Heart left ventricle (tissue), 16 donors: ENCODE data around the gene FOXO1. TPM values are rescaled to one million over a fixed set of nuclear protein-coding genes. Genes with fewer than 3 reads are reported as not detected.

Experiments used
- ATAC-seq, 4 donors: fragments of 200-7000 bp; cut with Tn5 transposase; one replicate each; pipeline ENCODE4 v1.9.1; 2020 to 2022; ENCODE audit warnings: moderate library complexity in 4 of 4, mild to moderate bottlenecking in 3 of 4, moderate number of reproducible peaks in 1 of 4
- DNase-seq, 5 donors: peaks; one replicate each; pipeline ENCODE4 v3.0.0-alpha.2; 2020
- H3K27ac ChIP-seq, 12 donors: fragments of 200-600 bp; sonication (generic) in 4 of 12; one replicate each; pipeline versions ENCODE4 v1.5.0 to v1.8.0; 2016 to 2022; ENCODE audit warnings: mild to moderate bottlenecking in 2 of 12
- H3K27me3 ChIP-seq, 9 donors: fragments of 200-600 bp; sonication (generic) in 2 of 9; one replicate each; pipeline versions ENCODE4 v1.5.1 to v1.8.0; 2016 to 2022; ENCODE audit warnings: mild to moderate bottlenecking in 3 of 9
- H3K36me3 ChIP-seq, 9 donors: fragments of 200-600 bp; sonication (generic) in 2 of 9; one replicate each; pipeline versions ENCODE4 v1.5.0 to v1.8.0; 2018 to 2022; ENCODE audit warnings: mild to moderate bottlenecking in 2 of 9
- H3K4me1 ChIP-seq, 12 donors: fragments of 200-600 bp; sonication (generic) in 4 of 12; one replicate each; pipeline versions ENCODE4 v1.5.0 to v1.8.0; 2016 to 2022; ENCODE audit warnings: mild to moderate bottlenecking in 3 of 12
- H3K4me3 ChIP-seq, 12 donors: fragments of 200-600 bp; sonication (generic) in 4 of 12; one replicate each; pipeline versions ENCODE4 v1.5.0 to v1.8.0; 2017 to 2022; ENCODE audit warnings: mild to moderate bottlenecking in 9 of 12, moderate library complexity in 4 of 12
- H3K9me3 ChIP-seq, 12 donors: fragments of 200-600 bp; sonication (generic) in 4 of 12; one replicate each; pipeline versions ENCODE4 v1.5.0 to v1.8.0; 2016 to 2022; ENCODE audit warnings: mild to moderate bottlenecking in 1 of 12
- POLR2A ChIP-seq, 2 donors: fragments of 450-650 bp; IDR thresholded peaks; one replicate each; pipeline ENCODE4 v1.6.1; 2017; ENCODE audit warnings: antibody characterized with exemption in 2 of 2, mild to moderate bottlenecking in 2 of 2, moderate library complexity in 2 of 2
- WGBS, 4 donors: extraction: QIAGEN DNeasy Blood & Tissue Kit in 2 of 4; methylation state at CpG; one replicate each; pipeline versions ENCODE4 v1.1.5 to v1.1.7; 2013 to 2018; 5-methylcytosine and 5-hydroxymethylcytosine counted together
- intact Hi-C, 10 donors: fragments of 100-400 bp; cut with DNase I; formaldehyde crosslinking; loops; one replicate each; pipeline versions ENCODE4 v1.11.1 to v1.14.2; 2022
- polyA plus RNA-seq, 2 donors: library from polyadenylated mRNA; stranded (reverse); fragments of 200-250 nt; gene quantifications; one replicate each; pipeline ENCODE4 v1.2.3, GENCODE V29; 2013
- total RNA-seq, 9 donors: library from RNA; depleted of rRNA in 2 of 9; stranded (reverse); fragments of >200 nt in 2 of 9; fragmentation: NEBNext Ultra II Directional in 3 of 9; extraction: Animal tissue kit (Norgen Biotek cat#: 25700) in 3 of 9; gene quantifications; one replicate each; pipeline versions ENCODE4 v1.1.0 to v1.2.4, GENCODE V29; 2016 to 2023
- TF ChIP-seq, protein P1 (sequence below), 12 donors: fragments of 200-600 bp; sonication (generic) in 4 of 12; IDR thresholded peaks; one replicate each; pipeline versions ENCODE4 v1.5.0 to v1.8.0; 2018 to 2022; ENCODE audit warnings: antibody characterized with exemption in 12 of 12, mild to moderate bottlenecking in 5 of 12
- donor health status: ischemic (EF 13 %, LVEDD 7.1; RV severe dilation, severe dysfunction).
- donor health status: healthy with polysubstance abuse.
- donor health status: DM: no; HTN: yes; CAD: no.
- donor health status: DM: no; HTN: no; CAD: no.
- donor health status: ischemic (EF 25% LVEDD 6.9; RV normal size, moderate dysfunction).
- donor health status: ischemic (EF 25% LVEDD 5.7; RV mildly dilated, moderate dysfunction).
- donor health status: healthy.
- donor health status: DM: yes; HTN: yes; CAD: no.
- donor health status: ischemic (EF 35%, LVEDD 5.7; RV mildly dilated, moderate dysfunction).
- donor health status: nonischemic (EF 11% LVEDD 7.7; RV severe dilation, severe dysfunction).
- donor health status: DM: yes; HTN: yes; CAD: no.
- donor health status: PGD.
- donor health status: ischemic (EF 29% LVEDD 5.4; RV normal size, mild dysfunction).
- donor health status: nonischemic (EF 23%, LVEDD 6.1; RV moderate dilation, normal function).

The FOXO1 gene
- total and polyA plus RNA-seq, 11 donors, result 2.6 to 26.8 (median 17.2) TPM

DNA sequence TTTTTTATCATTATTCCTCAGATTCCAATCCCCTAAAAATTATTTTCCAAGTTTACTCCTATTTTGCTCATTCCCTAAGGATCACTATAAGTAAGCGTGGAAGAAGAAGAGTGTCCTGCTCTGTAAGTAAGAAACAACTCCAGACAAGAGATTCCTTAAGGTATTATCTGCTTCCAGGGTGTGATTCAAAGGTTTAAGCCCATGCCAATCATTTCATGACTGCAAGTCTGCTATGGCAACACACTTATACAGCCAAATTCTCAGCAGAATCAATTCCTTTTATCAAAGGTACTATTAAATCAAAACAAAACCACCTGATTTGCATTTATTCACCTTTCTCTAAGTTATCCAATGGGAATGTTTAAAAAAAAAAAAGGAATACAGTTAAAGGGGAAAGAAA is 43.7 kb downstream of the FOXO1 start:
- H3K4me3 ChIP-seq, result no peak overlapping the region
- intact Hi-C loops, result no loop called here
- H3K36me3 ChIP-seq, result peaks cover 0 to 5% (median 0%) of the 10 kb centered on the region in 9 donors
- H3K27ac ChIP-seq, result no peak overlapping the region
- peaks cover 0 to 80% (median 45%) of the 10 kb centered on the region in 12 donors for H3K4me1 ChIP-seq
- TF ChIP-seq, protein P1, sequence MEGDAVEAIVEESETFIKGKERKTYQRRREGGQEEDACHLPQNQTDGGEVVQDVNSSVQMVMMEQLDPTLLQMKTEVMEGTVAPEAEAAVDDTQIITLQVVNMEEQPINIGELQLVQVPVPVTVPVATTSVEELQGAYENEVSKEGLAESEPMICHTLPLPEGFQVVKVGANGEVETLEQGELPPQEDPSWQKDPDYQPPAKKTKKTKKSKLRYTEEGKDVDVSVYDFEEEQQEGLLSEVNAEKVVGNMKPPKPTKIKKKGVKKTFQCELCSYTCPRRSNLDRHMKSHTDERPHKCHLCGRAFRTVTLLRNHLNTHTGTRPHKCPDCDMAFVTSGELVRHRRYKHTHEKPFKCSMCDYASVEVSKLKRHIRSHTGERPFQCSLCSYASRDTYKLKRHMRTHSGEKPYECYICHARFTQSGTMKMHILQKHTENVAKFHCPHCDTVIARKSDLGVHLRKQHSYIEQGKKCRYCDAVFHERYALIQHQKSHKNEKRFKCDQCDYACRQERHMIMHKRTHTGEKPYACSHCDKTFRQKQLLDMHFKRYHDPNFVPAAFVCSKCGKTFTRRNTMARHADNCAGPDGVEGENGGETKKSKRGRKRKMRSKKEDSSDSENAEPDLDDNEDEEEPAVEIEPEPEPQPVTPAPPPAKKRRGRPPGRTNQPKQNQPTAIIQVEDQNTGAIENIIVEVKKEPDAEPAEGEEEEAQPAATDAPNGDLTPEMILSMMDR (IDR thresholded peaks at IDR 0.05), result no peak
- TF ChIP-seq POLR2A (IDR thresholded peaks at IDR 0.05), result no peak
- H3K9me3 ChIP-seq, result no peaks in the 10 kb centered on the region
- no peaks in the 10 kb centered on the region for H3K27me3 ChIP-seq
- no peak for DNase-seq
- ATAC-seq, result no peak
- WGBS, 4 donors, result 82 to 92% (median 88%) methylated on average over 1 of the region's 1 CpG

DNA sequence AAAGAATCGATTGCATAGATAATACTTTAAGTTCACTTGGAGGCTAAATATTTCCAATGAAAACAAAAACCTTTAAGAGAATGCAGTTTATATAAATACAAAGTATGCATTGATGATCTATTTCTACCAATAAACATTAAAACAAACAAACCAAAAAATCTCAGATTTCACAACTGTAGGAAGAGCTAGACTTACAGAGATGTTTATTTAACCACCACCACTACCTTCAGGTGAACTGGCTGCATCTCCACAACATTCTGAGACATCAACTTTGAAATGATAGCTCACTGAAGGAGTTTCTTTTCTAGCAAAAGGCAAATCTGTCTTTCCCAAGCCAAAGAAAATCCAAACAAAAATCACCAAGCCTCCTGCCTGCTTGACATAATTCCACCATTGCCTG is 44.2 kb downstream of the FOXO1 start:
- Histone ChIP-seq H3K4me3 (no peak overlapping the region), H3K4me1 (peaks cover 0 to 84% (median 47%) of the 10 kb centered on the region in 12 donors), H3K27me3 (no peaks in the 10 kb centered on the region), H3K27ac (no peak overlapping the region), H3K36me3 (peaks cover 0 to 2% (median 0%) of the 10 kb centered on the region in 9 donors), H3K9me3 (no peaks in the 10 kb centered on the region)
- no peak for DNase-seq
- no peak for ATAC-seq
- intact Hi-C loops, result no loop called here
- TF ChIP-seq, protein P1 (IDR thresholded peaks at IDR 0.05), result no peak
- TF ChIP-seq POLR2A (IDR thresholded peaks at IDR 0.05), result no peak
- 76 to 84% (median 80%) methylated on average over 1 of the region's 1 CpG for WGBS, 4 donors

DNA sequence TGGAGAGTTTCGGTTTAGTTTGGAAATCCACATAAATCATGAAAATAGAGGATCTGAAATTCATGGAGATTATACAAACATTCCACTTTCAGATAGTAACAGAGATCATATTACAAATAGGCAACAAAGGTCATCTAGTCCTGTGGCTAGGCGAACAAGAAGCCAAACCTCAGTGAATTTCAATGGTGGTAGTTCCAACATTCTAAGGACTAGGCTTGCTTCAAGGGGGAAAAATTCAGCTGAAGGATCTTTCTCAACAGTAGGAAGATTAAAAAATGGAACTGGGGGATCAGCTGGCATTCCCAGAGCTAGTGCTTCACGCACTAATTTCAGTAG is 47.0 kb downstream of the FOXO1 start:
- peaks cover 1 to 83% (median 45%) of the 10 kb centered on the region in 12 donors for H3K4me1 ChIP-seq
- H3K27me3 ChIP-seq, result no peaks in the 10 kb centered on the region
- TF ChIP-seq POLR2A (IDR thresholded peaks at IDR 0.05), result no peak
- TF ChIP-seq, protein P1 (IDR thresholded peaks at IDR 0.05), result no peak
- H3K9me3 ChIP-seq, result no peaks in the 10 kb centered on the region
- ATAC-seq (no peak), DNase-seq (no peak)
- H3K4me3 ChIP-seq, result no peak overlapping the region
- H3K27ac ChIP-seq, result no peak overlapping the region
- H3K36me3 ChIP-seq, result no peaks in the 10 kb centered on the region
- intact Hi-C loops, result no loop called here
- WGBS, 4 donors, result 93 to 98% (median 97%) methylated on average over 3 of the region's 3 CpGs

DNA sequence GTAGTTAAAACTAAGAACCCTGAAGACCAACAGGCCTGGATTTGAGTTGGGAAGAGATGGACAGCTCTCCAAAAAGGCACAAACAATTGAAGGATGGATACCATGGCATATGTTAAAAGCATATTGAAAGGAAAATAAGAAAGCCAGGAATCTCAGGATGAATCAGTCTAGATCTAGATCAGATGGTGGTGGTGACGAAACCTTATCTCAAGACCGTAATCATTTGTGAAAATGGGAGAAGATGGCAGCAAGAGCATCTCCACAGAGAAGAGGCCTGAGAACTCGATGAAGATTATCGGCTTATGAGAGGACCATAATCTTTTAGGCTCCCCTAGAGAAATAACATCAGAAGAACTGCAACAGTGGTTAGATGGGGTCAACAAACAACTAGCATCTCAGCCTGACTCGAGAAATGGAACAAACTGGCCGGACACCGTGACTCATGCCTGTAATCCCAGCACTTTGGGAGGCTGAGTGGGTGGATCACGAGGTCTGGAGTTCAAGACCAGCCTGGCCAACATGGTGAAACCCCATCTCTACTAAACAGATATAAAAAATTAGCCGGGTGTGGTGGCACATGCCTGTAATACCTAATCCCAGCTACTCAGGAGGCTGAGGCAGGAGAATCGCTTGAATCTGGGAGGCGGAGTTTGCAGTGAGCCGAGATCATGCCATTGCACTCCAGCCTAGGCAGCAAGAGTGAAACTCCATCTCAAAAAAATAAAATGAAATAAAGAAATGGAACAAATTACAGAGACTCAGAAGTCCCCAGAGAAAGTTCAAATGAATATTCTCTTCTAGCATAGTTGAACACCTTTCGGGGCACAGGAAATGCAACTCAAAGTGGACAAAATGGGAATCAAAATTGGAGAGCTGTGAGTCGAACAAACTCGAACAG is 47.6 kb downstream of the FOXO1 start:
- no peak for ATAC-seq
- Histone ChIP-seq H3K27ac (no peak overlapping the region), H3K27me3 (no peaks in the 10 kb centered on the region), H3K4me3 (no peak overlapping the region), H3K9me3 (no peaks in the 10 kb centered on the region), H3K4me1 (peaks cover 6 to 83% (median 49%) of the 10 kb centered on the region in 12 donors), H3K36me3 (no peaks in the 10 kb centered on the region)
- TF ChIP-seq, protein P1 (IDR thresholded peaks at IDR 0.05), result no peak
- no peak for TF ChIP-seq POLR2A (IDR thresholded peaks at IDR 0.05)
- 94 to 96% (median 95%) methylated on average over 15 of the region's 15 CpGs for WGBS, 4 donors
- intact Hi-C loops, result no loop called here
- DNase-seq, result no peak
